Germinal center (tissue), 1 donor: ENCODE data around the gene IRAK2.
"Not testable (repeated sequence)": the region's sequence is repeated elsewhere in the genome, so short reads cannot be mapped to it uniquely, and the experiment has no call there.

Source experiments
- DNase-seq: peaks from one replicate; pipeline ENCODE4 v3.0.0; 2012; ENCODE audit warnings: mixed read lengths, low spot score

IRAK2 gene, protein sequence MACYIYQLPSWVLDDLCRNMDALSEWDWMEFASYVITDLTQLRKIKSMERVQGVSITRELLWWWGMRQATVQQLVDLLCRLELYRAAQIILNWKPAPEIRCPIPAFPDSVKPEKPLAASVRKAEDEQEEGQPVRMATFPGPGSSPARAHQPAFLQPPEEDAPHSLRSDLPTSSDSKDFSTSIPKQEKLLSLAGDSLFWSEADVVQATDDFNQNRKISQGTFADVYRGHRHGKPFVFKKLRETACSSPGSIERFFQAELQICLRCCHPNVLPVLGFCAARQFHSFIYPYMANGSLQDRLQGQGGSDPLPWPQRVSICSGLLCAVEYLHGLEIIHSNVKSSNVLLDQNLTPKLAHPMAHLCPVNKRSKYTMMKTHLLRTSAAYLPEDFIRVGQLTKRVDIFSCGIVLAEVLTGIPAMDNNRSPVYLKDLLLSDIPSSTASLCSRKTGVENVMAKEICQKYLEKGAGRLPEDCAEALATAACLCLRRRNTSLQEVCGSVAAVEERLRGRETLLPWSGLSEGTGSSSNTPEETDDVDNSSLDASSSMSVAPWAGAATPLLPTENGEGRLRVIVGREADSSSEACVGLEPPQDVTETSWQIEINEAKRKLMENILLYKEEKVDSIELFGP

GRCh38 chr3:10164546-10165393, at the start of gene IRAK2:
Gene IRAK2 (plus strand): TSS chr3:10164919. CDS start chr3:10164955, 36 bp downstream.
- peak; percentile 85 for DNase-seq

DNA sequence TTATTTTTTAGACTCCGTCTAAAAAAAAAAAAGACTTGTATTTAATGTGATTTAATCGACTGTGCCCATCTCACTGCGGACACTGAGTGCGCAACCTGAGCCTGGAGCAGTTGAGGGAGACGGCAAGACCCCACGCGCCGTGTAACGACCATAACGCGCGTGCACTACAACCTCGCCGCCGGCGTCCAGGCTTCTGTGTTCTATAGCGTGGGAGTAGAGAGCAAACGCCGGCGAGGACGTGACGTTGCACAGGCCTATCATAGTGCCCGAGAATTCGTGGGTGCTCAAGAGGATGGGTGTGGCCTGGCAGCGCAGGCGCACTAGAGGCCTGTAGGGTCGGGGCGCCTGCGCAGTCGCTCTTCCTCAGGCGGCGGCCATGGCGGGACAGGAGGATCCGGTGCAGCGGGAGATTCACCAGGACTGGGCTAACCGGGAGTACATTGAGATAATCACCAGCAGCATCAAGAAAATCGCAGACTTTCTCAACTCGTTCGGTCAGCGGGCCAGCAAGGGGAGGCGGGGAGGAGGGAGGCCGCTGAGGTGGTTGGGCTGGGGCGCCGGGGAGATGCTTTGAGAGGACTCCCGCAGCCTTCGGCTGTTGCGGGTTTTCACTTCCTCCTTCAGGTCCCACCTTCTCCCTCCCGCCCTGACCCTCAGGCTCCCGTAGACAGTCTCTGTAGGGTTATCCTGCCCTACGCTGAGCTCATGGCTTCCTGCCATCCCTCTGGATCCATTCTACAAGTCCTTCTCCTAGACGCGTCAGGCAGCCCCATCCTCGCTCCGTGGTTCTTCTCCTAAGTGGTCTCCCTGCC, 49.2 kb upstream of the IRAK2 start, which contains the start of gene BRK1:
Gene BRK1 (plus strand): TSS at position 350 of the 812 bp plus-strand sequence. CDS start 27 bp downstream, at position 377.
- DNase-seq: peak; percentile 99

GRCh38 chr3:10116138-10116460, 48.6 kb upstream of the IRAK2 start:
- DNase-seq: no peak

GRCh38 chr3:10116928-10117327, 47.8 kb upstream of the IRAK2 start:
- no peak for DNase-seq

GRCh38 chr3:10119376-10119775, 45.3 kb upstream of the IRAK2 start:
- no peak for DNase-seq

- DNase-seq: no peak
Measured at GRCh38 chr3:10121064-10121463, 43.7 kb upstream of the IRAK2 start.

DNA sequence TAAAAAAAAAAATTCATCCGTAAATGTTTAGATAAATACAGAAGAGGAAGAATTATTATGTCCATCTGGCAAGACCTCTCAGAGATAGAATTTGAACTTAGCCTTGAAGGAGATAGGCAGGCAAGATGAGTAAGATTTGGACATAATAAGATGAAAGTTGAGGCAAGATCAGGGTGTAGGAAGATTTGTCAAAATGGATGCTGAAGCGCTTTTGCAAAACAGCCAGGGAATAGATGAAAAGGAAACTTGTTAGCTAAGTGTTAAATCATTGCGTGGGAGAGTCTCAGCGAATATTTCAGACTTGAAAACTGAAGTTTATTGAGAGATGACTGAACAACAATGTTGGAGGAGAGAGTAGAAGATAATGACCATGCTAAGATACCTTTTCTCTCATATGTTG, 42.0 kb upstream of the IRAK2 start:
- no peak for DNase-seq

DNA sequence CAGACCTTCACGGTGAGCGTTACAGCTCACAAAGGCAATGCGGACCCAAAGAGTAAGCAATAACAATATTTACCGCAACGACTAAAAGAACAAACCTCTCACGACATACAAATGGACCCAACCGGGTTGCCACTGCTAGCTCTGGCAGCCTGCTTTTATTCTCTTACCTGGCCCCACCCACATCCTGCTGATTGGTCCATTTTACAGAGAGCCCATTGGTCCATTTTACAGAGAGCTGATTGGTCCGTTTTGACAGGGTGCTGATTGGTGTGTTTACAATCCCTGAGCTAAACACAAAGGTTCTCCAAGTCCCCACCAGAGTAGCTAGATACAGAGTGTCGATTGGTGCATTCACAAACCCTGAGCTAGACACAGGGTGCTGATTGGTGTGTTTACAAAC, 28.8 kb upstream of the IRAK2 start:
- DNase-seq: not testable (repeated sequence)

- no peak for DNase-seq
Measured at GRCh38 chr3:10136426-10137005, 28.2 kb upstream of the IRAK2 start.

- DNase-seq: no peak
Measured at GRCh38 chr3:10137178-10137577, 27.5 kb upstream of the IRAK2 start.

GRCh38 chr3:10140996-10141546, 23.6 kb upstream of the IRAK2 start:
- DNase-seq: no peak

GRCh38 chr3:10142707-10143560, 21.8 kb upstream of the IRAK2 start:
- DNase-seq: peak; percentile 22

DNA sequence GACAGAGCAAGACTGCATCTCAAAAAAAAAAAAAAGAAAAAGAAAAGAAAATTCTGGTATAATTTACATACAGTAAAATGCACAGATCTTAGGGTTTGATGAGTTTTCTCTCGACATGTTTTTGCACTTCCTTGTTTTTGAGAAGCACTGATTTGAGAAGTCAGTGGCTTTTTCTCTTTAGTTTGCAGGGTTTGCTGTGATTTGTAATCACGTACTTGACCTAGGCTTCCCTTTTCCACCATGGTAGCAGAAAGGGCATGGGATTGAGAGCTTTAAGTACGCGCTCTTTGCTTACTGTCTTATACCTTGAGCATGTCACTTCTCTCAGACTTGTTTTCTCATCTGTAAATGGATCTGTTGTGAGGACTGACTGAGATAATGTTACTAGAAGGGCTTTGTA, 19.0 kb upstream of the IRAK2 start:
- peak; percentile 21 for DNase-seq

DNA sequence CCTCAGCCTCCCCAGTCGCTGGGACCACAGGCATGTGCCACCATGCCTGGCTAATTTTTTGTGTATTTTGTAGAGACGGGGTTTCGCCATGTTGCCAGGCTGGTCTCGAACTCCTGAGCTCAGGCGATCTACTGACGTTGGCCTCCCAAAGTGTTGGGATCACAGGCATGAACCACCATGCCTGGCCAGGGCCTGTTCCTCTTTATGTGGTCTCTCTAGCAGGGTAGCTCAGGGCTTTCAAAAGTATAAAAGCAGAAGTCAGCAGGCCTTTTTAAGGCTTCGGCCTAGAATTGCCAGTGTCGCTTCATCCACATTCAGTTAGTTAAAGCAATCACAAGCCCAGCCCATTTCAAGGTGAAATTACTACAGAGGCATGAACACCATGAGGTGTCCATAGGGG, 15.5 kb upstream of the IRAK2 start:
- DNase-seq: no peak

- no peak for DNase-seq
Measured at GRCh38 chr3:10150987-10151386, 13.7 kb upstream of the IRAK2 start.

DNA sequence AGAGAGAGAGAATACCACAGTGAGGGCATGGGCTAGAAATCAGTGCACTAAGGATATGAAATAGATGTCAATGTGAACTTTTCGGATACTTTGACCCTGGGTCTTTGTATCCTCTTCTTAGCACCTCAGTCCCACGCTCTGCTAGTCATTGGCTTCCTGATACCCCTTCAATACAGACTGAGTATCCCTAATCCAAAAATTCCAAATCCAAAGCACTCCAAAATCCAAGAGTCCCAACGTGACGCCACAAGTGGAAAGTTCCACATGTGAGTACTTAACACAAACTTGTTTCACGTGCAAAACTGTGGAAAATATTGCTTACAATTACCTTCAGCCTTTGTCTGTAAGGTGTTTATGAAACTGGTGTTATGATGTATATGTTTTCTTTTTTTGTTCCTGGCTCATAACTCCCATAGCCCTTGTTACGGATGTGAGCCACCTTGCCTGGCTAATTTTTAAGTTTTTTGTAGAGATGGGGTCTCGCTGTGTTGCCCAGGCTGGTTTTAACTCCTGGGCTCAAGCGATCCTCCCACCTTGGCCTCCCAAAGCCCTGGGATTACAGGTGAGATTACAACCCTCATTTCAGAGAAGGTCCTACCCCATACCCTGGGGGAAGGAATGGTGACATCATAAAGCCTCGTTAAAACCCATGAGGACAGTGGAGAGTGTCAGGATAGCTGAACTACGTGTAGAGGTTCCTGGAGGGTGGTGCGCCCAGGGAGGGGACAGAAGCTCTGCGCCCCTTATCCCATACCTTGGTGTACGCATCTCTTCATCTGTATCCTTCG, 10.2 kb upstream of the IRAK2 start:
- no peak for DNase-seq

DNA sequence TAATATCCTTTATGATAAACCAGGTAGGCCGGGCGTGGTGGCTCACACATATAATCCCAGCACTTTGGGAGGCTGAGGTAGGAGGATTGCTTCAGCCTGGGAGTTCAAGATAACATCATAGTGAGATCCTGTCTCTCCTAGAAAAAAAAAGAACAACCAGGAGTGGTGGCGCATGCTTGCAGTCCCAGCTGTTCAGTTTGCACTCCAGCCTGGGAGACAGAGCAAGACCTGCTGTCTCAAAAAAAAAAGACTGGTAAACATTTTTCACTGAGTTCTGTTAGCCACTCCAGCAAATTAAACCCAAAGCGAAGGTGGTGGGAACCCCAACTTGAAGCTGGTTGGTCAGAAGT, 9.6 kb upstream of the IRAK2 start:
- no peak for DNase-seq

DNA sequence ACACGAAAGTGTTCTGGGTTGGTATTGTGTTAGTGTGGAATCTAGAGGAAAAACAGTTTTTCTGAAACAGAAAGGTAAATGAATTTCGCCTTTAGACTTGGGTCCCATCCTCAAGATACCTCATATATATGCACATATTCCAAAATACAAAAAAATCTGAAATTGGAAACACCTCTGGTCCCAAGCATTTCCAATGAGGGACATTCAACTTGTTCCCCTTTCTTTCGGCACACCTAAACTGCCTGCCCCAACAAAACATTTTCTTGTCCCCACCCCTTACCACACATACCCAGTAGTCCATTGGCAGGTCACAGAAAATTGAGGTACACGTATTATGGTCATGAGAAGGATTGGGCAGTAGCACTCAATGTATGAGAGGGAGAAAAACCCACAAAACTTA, 9.1 kb upstream of the IRAK2 start:
- no peak for DNase-seq

GRCh38 chr3:10157031-10157430, 7.7 kb upstream of the IRAK2 start:
- no peak for DNase-seq
